ENCODE measurements around the gene PCSK1. TPM values are rescaled to one million over a fixed set of nuclear protein-coding genes. Genes with fewer than 3 reads are reported as not detected.
"Not testable (repeated sequence)": the region's sequence is repeated elsewhere in the genome, so short reads cannot be mapped to it uniquely, and the experiment has no call there.

PCSK1 gene
- polyA plus RNA-seq, 3 donors: not detected

- Mint-ChIP-seq H3K27ac (peak overlapping the region in 1 of 7 donors; percentile 56), H3K4me1 (no peaks in the 10 kb centered on the region), H3K4me3 (no peak overlapping the region), H3K27me3 (ENCODE audit: low read depth in 3 of 3) (peaks cover 3 to 5% (median 4%) of the 10 kb centered on the region in 3 donors), H3K36me3 (no peaks in the 10 kb centered on the region), H3K9me3 (no peaks in the 10 kb centered on the region)
- 73% methylated on average over 3 of the region's 6 CpGs for WGBS (ENCODE audit: insufficient coverage)
- no peaks in the 10 kb centered on the region for H3K4me1 ChIP-seq (ENCODE audit: control insufficient read depth in 1 of 2, insufficient read depth in 2 of 2, low read length in 2 of 2)
- intact Hi-C loops (cut with micrococcal nuclease): no loop called here
- H3K4me2 ChIP-seq (replicated peaks; ENCODE audit: extremely low read depth, low read length, poor library complexity, severe bottlenecking): no peak overlapping the region
- H4K20me1 ChIP-seq (ENCODE audit: insufficient read depth, low read length): no peaks in the 10 kb centered on the region
- H3K27ac ChIP-seq (ENCODE audit: low read depth in 1 of 2, low read length in 2 of 2): no peak overlapping the region
- H3K79me2 ChIP-seq (ENCODE audit: insufficient read depth, low read length): no peaks in the 10 kb centered on the region
- no peak overlapping the region for H2AFZ ChIP-seq (ENCODE audit: insufficient read depth, low read depth, low read length, poor library complexity, severe bottlenecking)
- no peak overlapping the region for H3K9ac ChIP-seq (ENCODE audit: insufficient read depth, low read length, poor library complexity, severe bottlenecking)
- H3K36me3 ChIP-seq (replicated peaks in 1 of 2; ENCODE audit: control insufficient read depth in 1 of 2, insufficient read depth in 2 of 2, low read length in 2 of 2): no peaks in the 10 kb centered on the region
- TF ChIP-seq CTCF (IDR thresholded peaks at IDR 0.05): no peak
- DNase-seq: no peak
- no peak overlapping the region for H3K4me3 ChIP-seq (replicated peaks in 1 of 3; ENCODE audit: low read depth in 2 of 3, low read length in 3 of 3)
- no peaks in the 10 kb centered on the region for H3K9me3 ChIP-seq (replicated peaks in 1 of 2; ENCODE audit: control insufficient read depth in 1 of 2, insufficient read depth in 1 of 2, low read length in 2 of 2)
- peaks cover 0 to 3% of the 10 kb centered on the region in 2 donors for H3K27me3 ChIP-seq (ENCODE audit: control insufficient read depth in 2 of 2, insufficient read depth in 2 of 2, low read length in 2 of 2)
Measured at GRCh38 chr5:96402500-96402899, 30.5 kb downstream of the PCSK1 start.

GRCh38 chr5:96396878-96397277 is 36.2 kb downstream of the PCSK1 start:
- no peaks in the 10 kb centered on the region for H3K79me2 ChIP-seq (ENCODE audit: insufficient read depth, low read length)
- Mint-ChIP-seq H3K4me1 (no peaks in the 10 kb centered on the region), H3K9me3 (peaks cover 0 to 4% (median 1%) of the 10 kb centered on the region in 7 donors), H3K27ac (no peak overlapping the region), H3K36me3 (no peaks in the 10 kb centered on the region), H3K27me3 (ENCODE audit: low read depth in 3 of 3) (peaks cover 0 to 7% (median 3%) of the 10 kb centered on the region in 3 donors), H3K4me3 (no peak overlapping the region)
- H3K27ac ChIP-seq (ENCODE audit: low read depth in 1 of 2, low read length in 2 of 2): no peak overlapping the region
- H3K4me3 ChIP-seq (replicated peaks in 1 of 3; ENCODE audit: low read depth in 2 of 3, low read length in 3 of 3): no peak overlapping the region
- no peaks in the 10 kb centered on the region for H4K20me1 ChIP-seq (ENCODE audit: insufficient read depth, low read length)
- H3K9ac ChIP-seq (ENCODE audit: insufficient read depth, low read length, poor library complexity, severe bottlenecking): no peak overlapping the region
- H3K4me2 ChIP-seq (replicated peaks; ENCODE audit: extremely low read depth, low read length, poor library complexity, severe bottlenecking): no peak overlapping the region
- no peak for TF ChIP-seq CTCF (IDR thresholded peaks at IDR 0.05)
- H3K27me3 ChIP-seq (ENCODE audit: control insufficient read depth in 2 of 2, insufficient read depth in 2 of 2, low read length in 2 of 2): no peaks in the 10 kb centered on the region
- H3K4me1 ChIP-seq (ENCODE audit: control insufficient read depth in 1 of 2, insufficient read depth in 2 of 2, low read length in 2 of 2): no peaks in the 10 kb centered on the region
- no peaks in the 10 kb centered on the region for H3K9me3 ChIP-seq (replicated peaks in 1 of 2; ENCODE audit: control insufficient read depth in 1 of 2, insufficient read depth in 1 of 2, low read length in 2 of 2)
- WGBS (ENCODE audit: insufficient coverage): no CpG with 5 or more reads among the region's 1 CpG
- DNase-seq: no peak
- intact Hi-C loops (cut with micrococcal nuclease): no loop called here
- H2AFZ ChIP-seq (ENCODE audit: insufficient read depth, low read depth, low read length, poor library complexity, severe bottlenecking): no peak overlapping the region
- H3K36me3 ChIP-seq (replicated peaks in 1 of 2; ENCODE audit: control insufficient read depth in 1 of 2, insufficient read depth in 2 of 2, low read length in 2 of 2): no peaks in the 10 kb centered on the region

GRCh38 chr5:96395295-96395694 is 37.8 kb downstream of the PCSK1 start:
- H3K4me2 ChIP-seq (replicated peaks; ENCODE audit: extremely low read depth, low read length, poor library complexity, severe bottlenecking); H2AFZ ChIP-seq (ENCODE audit: insufficient read depth, low read depth, low read length, poor library complexity, severe bottlenecking); H3K9ac ChIP-seq (ENCODE audit: insufficient read depth, low read length, poor library complexity, severe bottlenecking); H3K27me3 ChIP-seq (ENCODE audit: control insufficient read depth in 2 of 2, insufficient read depth in 2 of 2, low read length in 2 of 2); H3K4me1 ChIP-seq (ENCODE audit: control insufficient read depth in 1 of 2, insufficient read depth in 2 of 2, low read length in 2 of 2); H3K9me3 ChIP-seq (replicated peaks in 1 of 2; ENCODE audit: control insufficient read depth in 1 of 2, insufficient read depth in 1 of 2, low read length in 2 of 2); H3K36me3 ChIP-seq (replicated peaks in 1 of 2; ENCODE audit: control insufficient read depth in 1 of 2, insufficient read depth in 2 of 2, low read length in 2 of 2); H3K36me3 Mint-ChIP-seq; H3K79me2 ChIP-seq (ENCODE audit: insufficient read depth, low read length); H4K20me1 ChIP-seq (ENCODE audit: insufficient read depth, low read length); H3K4me3 Mint-ChIP-seq; intact Hi-C loops (cut with micrococcal nuclease); H3K4me3 ChIP-seq (replicated peaks in 1 of 3; ENCODE audit: low read depth in 2 of 3, low read length in 3 of 3); H3K27ac ChIP-seq (ENCODE audit: low read depth in 1 of 2, low read length in 2 of 2); H3K9me3 Mint-ChIP-seq; H3K4me1 Mint-ChIP-seq; H3K27ac Mint-ChIP-seq; H3K27me3 Mint-ChIP-seq (ENCODE audit: low read depth in 3 of 3); DNase-seq: not testable (repeated sequence)

Measured in CD14-positive monocyte (primary cell).